Astrocyte (in vitro differentiated cells and primary cell): ENCODE measurements around the gene SLAMF8.

Experiments used
- CTCF ChIP-seq: IDR thresholded peaks from 2 replicates; pipeline ENCODE4 v1.5.1; 2011; ENCODE audit warnings: low read depth, mild to moderate bottlenecking, inconsistent platforms, low read length, moderate library complexity; ENCODE audit not compliant: insufficient read depth
- EZH2 ChIP-seq: IDR thresholded peaks from 2 replicates; pipeline ENCODE4 v1.6.1; 2012; ENCODE audit warnings: mild to moderate bottlenecking, low read length, inconsistent platforms; ENCODE audit not compliant: insufficient read depth

GRCh38 chr1:159802111-159802510 is 24.6 kb upstream of the SLAMF8 start, which contains the start of gene FCRL6:
- TF ChIP-seq CTCF (no peak), EZH2 (no peak)
